Uterus (tissue), 4 donors: Measurements from ENCODE around the gene MYO9A. TPM values are rescaled to one million over a fixed set of nuclear protein-coding genes. Genes with fewer than 3 reads are reported as not detected.
"Not testable (repeated sequence)": the region's sequence is repeated elsewhere in the genome, so short reads cannot be mapped to it uniquely, and the experiment has no call there.

ENCODE experiments used
- DNase-seq, 2 donors: peaks; one replicate each; pipeline ENCODE4 v3.0.0-alpha.2; 2019 to 2020
- H3K27ac ChIP-seq, 2 donors: fragments of 200-600 bp; sonication (generic); 1 replicate in 1 of 2; 2 replicates in 1 of 2; pipeline ENCODE4 v1.5.1; 2016 to 2018
- H3K27me3 ChIP-seq, 2 donors: fragments of 200-600 bp; sonication (generic); one replicate each; pipeline ENCODE4 v1.5.1; 2018 to 2019; ENCODE audit warnings: control low read depth in 1 of 2
- H3K36me3 ChIP-seq, 2 donors: fragments of 200-600 bp; sonication (generic); one replicate each; pipeline ENCODE4 v1.5.1; 2019; ENCODE audit warnings: control low read depth in 1 of 2
- H3K4me1 ChIP-seq, 2 donors: fragments of 200-600 bp; sonication (generic); one replicate each; pipeline ENCODE4 v1.5.1; 2018 to 2019; ENCODE audit warnings: control low read depth in 1 of 2
- H3K4me3 ChIP-seq, 2 donors: fragments of 200-600 bp; sonication (generic); 1 replicate in 1 of 2; 2 replicates in 1 of 2; pipeline ENCODE4 v1.5.1; 2018 to 2019; ENCODE audit warnings: mild to moderate bottlenecking in 1 of 2
- H3K9me3 ChIP-seq, 2 donors: fragments of 200-600 bp; sonication (generic); one replicate each; pipeline ENCODE4 v1.5.1; 2019; ENCODE audit warnings: control low read depth in 1 of 2
- POLR2A ChIP-seq, 2 donors: fragments of 450-650 bp; IDR thresholded peaks; one replicate each; pipeline ENCODE4 v1.6.1; 2016; ENCODE audit warnings: antibody characterized with exemption in 2 of 2, mild to moderate bottlenecking in 1 of 2, moderate library complexity in 1 of 2
- intact Hi-C: fragments of 100-400 bp; cut with DNase I; formaldehyde crosslinking; loops from one replicate; pipeline ENCODE4 v1.15.1; 2023; ENCODE audit warnings: low total_unique reads
- total RNA-seq, 4 donors: library from RNA; depleted of rRNA in 3 of 4; stranded (reverse); fragments of >200 nt in 3 of 4; gene quantifications; one replicate each; pipeline versions ENCODE4 v1.1.0 to v1.2.4, GENCODE V29; 2014 to 2023
- TF ChIP-seq, protein P1 (sequence below), 4 experiments: fragments of 200-600 bp in 2 of 4; fragments of 450-650 bp in 2 of 4; sonication (generic) in 2 of 4; IDR thresholded peaks; one replicate each; pipeline ENCODE4 v1.5.1; 2016 to 2019; ENCODE audit warnings: antibody characterized with exemption in 4 of 4, mild to moderate bottlenecking in 2 of 4, moderate library complexity in 1 of 4
- donor health status: DM: yes; HTN: yes; CAD: no.

MYO9A gene
- total RNA-seq, 4 donors from 2014 or later = 45.6 to 141 (median 90.0) TPM

DNA sequence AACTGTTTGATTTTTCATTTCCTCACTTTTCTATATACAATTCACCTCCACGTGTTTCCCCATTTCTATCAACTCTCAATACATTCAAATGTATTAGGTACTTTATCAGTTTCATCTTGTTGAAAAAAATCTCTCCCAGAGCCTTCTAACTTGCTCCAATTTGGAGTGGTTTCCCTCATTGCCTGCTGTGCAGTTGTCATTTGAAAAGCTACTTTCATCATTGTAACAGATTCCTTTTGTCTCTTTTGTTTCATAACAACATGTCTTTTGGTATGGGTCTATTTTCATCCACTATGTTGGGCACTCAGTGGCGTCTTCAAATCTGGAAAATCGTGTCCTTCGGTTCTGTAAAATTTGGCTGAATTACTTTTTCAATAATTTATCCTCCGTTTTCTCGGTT is 232.6 kb downstream of the MYO9A start:
- no peak overlapping the region for H3K4me3 ChIP-seq
- intact Hi-C loops = no loop called here
- no peak for DNase-seq
- H3K27ac ChIP-seq = no peak overlapping the region
- no peaks in the 10 kb centered on the region for H3K9me3 ChIP-seq
- H3K36me3 ChIP-seq = no peaks in the 10 kb centered on the region
- no peak for TF ChIP-seq POLR2A (IDR thresholded peaks at IDR 0.05)
- TF ChIP-seq, protein P1, sequence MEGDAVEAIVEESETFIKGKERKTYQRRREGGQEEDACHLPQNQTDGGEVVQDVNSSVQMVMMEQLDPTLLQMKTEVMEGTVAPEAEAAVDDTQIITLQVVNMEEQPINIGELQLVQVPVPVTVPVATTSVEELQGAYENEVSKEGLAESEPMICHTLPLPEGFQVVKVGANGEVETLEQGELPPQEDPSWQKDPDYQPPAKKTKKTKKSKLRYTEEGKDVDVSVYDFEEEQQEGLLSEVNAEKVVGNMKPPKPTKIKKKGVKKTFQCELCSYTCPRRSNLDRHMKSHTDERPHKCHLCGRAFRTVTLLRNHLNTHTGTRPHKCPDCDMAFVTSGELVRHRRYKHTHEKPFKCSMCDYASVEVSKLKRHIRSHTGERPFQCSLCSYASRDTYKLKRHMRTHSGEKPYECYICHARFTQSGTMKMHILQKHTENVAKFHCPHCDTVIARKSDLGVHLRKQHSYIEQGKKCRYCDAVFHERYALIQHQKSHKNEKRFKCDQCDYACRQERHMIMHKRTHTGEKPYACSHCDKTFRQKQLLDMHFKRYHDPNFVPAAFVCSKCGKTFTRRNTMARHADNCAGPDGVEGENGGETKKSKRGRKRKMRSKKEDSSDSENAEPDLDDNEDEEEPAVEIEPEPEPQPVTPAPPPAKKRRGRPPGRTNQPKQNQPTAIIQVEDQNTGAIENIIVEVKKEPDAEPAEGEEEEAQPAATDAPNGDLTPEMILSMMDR (IDR thresholded peaks at IDR 0.05) = no peak
- H3K4me1 ChIP-seq = no peaks in the 10 kb centered on the region
- no peaks in the 10 kb centered on the region for H3K27me3 ChIP-seq

DNA sequence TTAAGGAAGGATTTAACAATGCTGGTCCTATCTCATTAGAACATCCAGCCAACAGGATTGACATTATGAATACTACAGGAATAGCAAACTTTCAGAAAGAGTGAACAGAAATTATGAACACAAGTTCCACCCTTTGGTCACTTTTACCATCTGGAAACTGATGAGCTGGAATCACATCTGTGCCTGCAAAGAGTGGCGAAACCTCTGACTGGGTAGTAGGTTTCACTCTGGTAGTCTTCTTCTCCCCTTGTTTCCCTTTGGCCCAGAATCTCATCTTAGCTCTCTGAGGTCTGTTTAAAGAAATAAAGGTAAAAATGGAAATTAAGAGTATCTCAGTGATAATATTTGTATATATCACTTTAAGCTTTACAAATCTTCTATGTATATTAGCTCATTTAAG is 234.5 kb downstream of the MYO9A start:
- no peaks in the 10 kb centered on the region for H3K36me3 ChIP-seq

DNA sequence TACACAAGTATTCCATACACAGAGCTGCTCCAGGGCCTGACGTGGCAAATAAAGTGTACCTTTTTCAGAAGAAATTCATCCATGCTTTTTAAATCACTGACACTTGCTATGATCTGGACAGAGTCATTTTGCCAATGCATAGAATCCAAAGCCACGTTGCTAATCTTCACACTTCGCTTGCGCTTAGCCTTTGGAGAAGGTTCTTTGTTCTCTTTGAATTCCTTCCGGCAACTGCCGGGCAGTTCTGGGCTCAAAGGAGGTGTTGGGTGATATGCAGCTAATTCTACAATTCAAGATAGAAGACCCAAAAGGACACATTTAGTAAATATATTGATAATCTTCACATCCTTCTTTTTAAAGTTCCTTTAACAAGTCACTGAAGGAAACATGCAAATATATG is 237.7 kb downstream of the MYO9A start:
- TF ChIP-seq, protein P1 (IDR thresholded peaks at IDR 0.05) = no peak
- no peak for TF ChIP-seq POLR2A (IDR thresholded peaks at IDR 0.05)
- no peak for DNase-seq
- Histone ChIP-seq H3K27me3 (no peaks in the 10 kb centered on the region), H3K4me1 (no peaks in the 10 kb centered on the region), H3K36me3 (peaks cover 0 to 2% of the 10 kb centered on the region in 2 donors), H3K4me3 (no peak overlapping the region), H3K9me3 (no peaks in the 10 kb centered on the region), H3K27ac (no peak overlapping the region)
- intact Hi-C loops = no loop called here

More for the DNA sequence above, 234.5 kb downstream of the MYO9A start:
- H3K9me3 ChIP-seq = no peaks in the 10 kb centered on the region
- intact Hi-C loops = no loop called here
- H3K27me3 ChIP-seq = no peaks in the 10 kb centered on the region
- no peak overlapping the region for H3K4me3 ChIP-seq
- TF ChIP-seq POLR2A (IDR thresholded peaks at IDR 0.05) = no peak
- TF ChIP-seq, protein P1 (IDR thresholded peaks at IDR 0.05) = no peak
- H3K4me1 ChIP-seq = no peaks in the 10 kb centered on the region
- no peak overlapping the region for H3K27ac ChIP-seq
- DNase-seq = no peak

DNA sequence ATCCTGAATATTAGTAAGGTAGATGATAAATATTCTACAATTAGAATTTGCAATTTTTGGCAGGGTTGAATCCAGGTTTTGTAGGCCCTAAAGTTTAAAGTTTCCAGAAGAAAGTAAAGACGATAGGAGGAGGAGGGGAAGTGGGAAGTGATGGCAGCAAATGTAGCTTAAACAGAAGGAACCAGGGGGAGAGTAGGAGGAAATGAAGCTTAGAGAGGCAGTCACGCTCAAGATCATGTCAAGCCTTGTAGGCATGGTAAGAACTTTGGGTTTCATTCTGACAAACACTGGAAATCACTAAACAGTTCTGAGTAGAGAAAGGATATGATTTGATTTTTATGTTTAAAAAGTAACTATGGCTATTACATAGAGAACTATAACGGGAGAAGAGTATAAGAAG is 243.7 kb downstream of the MYO9A start:
- Histone ChIP-seq H3K27me3 (no peaks in the 10 kb centered on the region), H3K4me1 (no peaks in the 10 kb centered on the region), H3K9me3 (no peaks in the 10 kb centered on the region), H3K27ac (no peak overlapping the region), H3K36me3 (peaks cover 0 to 2% of the 10 kb centered on the region in 2 donors), H3K4me3 (no peak overlapping the region)
- intact Hi-C loops = no loop called here
- no peak for DNase-seq
- TF ChIP-seq POLR2A (IDR thresholded peaks at IDR 0.05) = no peak
- TF ChIP-seq, protein P1 (IDR thresholded peaks at IDR 0.05) = no peak

DNA sequence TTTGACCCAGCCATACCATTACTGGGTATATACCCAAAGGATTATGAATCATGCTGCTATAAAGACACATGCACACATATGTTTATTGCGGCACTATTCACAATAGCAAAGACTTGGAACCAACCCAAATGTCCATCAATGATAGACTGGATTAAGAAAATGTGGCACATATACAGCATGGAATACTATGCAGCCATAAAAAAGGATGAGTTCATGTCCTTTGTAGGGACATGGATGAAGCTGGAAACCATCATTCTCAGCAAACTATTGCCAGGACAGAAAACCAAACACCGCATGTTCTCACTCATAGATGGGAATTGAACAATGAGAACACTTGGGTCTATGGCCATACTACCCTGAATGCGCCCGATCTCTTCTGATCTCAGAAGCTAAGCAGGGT is 259.7 kb downstream of the MYO9A start:
- H3K4me1 ChIP-seq, H3K27me3 ChIP-seq, intact Hi-C loops, H3K9me3 ChIP-seq, DNase-seq, H3K36me3 ChIP-seq, H3K27ac ChIP-seq, H3K4me3 ChIP-seq: not testable (repeated sequence)

DNA sequence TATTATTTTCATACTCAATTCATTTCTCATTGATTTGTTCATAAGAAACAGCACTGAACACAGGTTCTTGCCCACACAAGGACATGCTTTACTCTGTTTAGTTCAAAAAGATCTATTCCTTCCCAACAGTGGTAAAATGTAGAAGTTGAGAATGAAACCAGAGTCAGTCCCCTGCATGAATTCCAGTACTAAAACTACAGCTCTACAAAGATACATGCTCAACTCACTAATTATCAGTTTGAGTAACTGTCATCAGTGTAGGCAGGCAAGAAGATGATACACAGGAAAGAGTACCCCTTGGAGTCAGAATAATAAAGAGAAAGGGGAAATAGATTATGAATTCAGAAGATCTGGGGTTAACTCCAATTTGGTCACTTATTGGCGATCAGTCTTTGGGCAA is 264.4 kb downstream of the MYO9A start:
- no peaks in the 10 kb centered on the region for H3K36me3 ChIP-seq
- no peak for DNase-seq
- H3K27me3 ChIP-seq = no peaks in the 10 kb centered on the region

More for the DNA sequence above, 264.4 kb downstream of the MYO9A start:
- TF ChIP-seq, protein P1 (IDR thresholded peaks at IDR 0.05) = no peak
- no peak for TF ChIP-seq POLR2A (IDR thresholded peaks at IDR 0.05)
- Histone ChIP-seq H3K4me3 (no peak overlapping the region), H3K9me3 (no peaks in the 10 kb centered on the region), H3K27ac (no peak overlapping the region), H3K4me1 (no peaks in the 10 kb centered on the region)
- intact Hi-C loops = no loop called here
